Spleen (tissue), 7 donors: Measurements from ENCODE around the gene MBNL2.

Experiments
- POLR2AphosphoS5 ChIP-seq, 3 donors: sonication (generic); formaldehyde crosslinking; IDR thresholded peaks; one replicate each; pipeline ENCODE4 v1.5.1; 2017; ENCODE audit warnings: antibody characterized with exemption in 3 of 3
- TF ChIP-seq, protein P1 (sequence below), 11 experiments: fragments of 200-600 bp in 7 of 11; fragments of 450-650 bp in 4 of 11; sonication (generic) in 4 of 11; IDR thresholded peaks in 8 of 11; conservative IDR thresholded peaks in 3 of 11; 1 replicate in 7 of 11; 2 replicates in 4 of 11; pipeline versions ENCODE4 v1.4.0 to v1.8.0; 2016 to 2021; ENCODE audit warnings: antibody characterized with exemption in 11 of 11, inconsistent platforms in 4 of 11, mild to moderate bottlenecking in 1 of 11
- donor health status: DM: no; HTN: no; CAD: no; lungs with moderate emphysema.
- donor health status: DM: no; HTN: no; CAD: no.
- donor health status: DM: no; HTN: no; CAD: no.

DNA sequence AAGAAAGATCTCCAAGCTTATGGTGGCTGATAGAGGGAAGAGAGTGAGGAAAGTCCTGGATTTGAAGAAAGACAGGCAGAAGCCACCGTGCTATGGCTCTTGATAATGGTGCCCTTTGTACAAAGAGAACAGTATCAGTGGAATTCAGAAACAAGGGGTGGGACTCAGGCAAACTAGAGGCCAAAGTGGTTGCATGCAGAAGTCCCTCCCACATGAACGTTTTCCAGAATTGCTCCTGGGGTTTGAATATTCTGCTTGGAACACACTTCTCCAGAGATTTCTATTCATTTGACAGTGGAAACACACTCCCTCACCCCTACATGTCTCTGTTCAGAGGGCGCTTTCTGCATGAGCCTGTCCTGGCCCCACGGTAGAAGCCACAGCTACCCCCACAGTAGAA, 10.1 kb upstream of the MBNL2 start:
- TF ChIP-seq, protein P1, sequence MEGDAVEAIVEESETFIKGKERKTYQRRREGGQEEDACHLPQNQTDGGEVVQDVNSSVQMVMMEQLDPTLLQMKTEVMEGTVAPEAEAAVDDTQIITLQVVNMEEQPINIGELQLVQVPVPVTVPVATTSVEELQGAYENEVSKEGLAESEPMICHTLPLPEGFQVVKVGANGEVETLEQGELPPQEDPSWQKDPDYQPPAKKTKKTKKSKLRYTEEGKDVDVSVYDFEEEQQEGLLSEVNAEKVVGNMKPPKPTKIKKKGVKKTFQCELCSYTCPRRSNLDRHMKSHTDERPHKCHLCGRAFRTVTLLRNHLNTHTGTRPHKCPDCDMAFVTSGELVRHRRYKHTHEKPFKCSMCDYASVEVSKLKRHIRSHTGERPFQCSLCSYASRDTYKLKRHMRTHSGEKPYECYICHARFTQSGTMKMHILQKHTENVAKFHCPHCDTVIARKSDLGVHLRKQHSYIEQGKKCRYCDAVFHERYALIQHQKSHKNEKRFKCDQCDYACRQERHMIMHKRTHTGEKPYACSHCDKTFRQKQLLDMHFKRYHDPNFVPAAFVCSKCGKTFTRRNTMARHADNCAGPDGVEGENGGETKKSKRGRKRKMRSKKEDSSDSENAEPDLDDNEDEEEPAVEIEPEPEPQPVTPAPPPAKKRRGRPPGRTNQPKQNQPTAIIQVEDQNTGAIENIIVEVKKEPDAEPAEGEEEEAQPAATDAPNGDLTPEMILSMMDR (IDR thresholded peaks at IDR 0.05 in 8 of 11, conservative IDR thresholded peaks at IDR 0.05 in 3 of 11): no peak
- no peak for TF ChIP-seq POLR2AphosphoS5 (IDR thresholded peaks at IDR 0.05)
